Neural progenitor cell (in vitro differentiated cells): ENCODE results near the gene LAMA2. TPM values are rescaled to one million over a fixed set of nuclear protein-coding genes. Genes with fewer than 3 reads are reported as not detected.

ENCODE experiments used
- DNase-seq: peaks from one replicate; pipeline ENCODE4 v3.0.0-alpha.2; 2016; ENCODE audit warnings: low spot score
- H2AFZ ChIP-seq: fragments of 200-600 bp; sonication (generic); replicated peaks from 2 replicates; pipeline ENCODE4 v1.6.1; 2016; ENCODE audit warnings: antibody characterized with exemption
- H3F3A ChIP-seq: fragments of 200-600 bp; sonication (generic); 2 replicates; pipeline ENCODE4 v1.6.1; 2016; ENCODE audit warnings: antibody characterized with exemption, low read depth
- H3K27ac ChIP-seq: fragments of 200-600 bp; sonication (generic); 2 replicates; pipeline ENCODE4 v1.5.1; 2016; ENCODE audit warnings: mild to moderate bottlenecking
- H3K27me3 ChIP-seq: fragments of 200-600 bp; sonication (generic); 2 replicates; pipeline ENCODE4 v1.6.1; 2016; ENCODE audit warnings: mild to moderate bottlenecking, moderate library complexity
- H3K36me3 ChIP-seq: fragments of 200-600 bp; sonication (generic); 2 replicates; pipeline ENCODE4 v1.5.1; 2016
- H3K4me1 ChIP-seq: fragments of 200-600 bp; sonication (generic); 2 replicates; pipeline ENCODE4 v1.6.1; 2016; ENCODE audit warnings: mixed run types
- H3K4me2 ChIP-seq: fragments of 200-600 bp; sonication (generic); 2 replicates; pipeline ENCODE4 v1.6.1; 2016
- H3K4me3 ChIP-seq: fragments of 200-600 bp; sonication (generic); 2 replicates; pipeline ENCODE4 v1.5.1; 2016
- H3K79me2 ChIP-seq: fragments of 200-600 bp; sonication (generic); 2 replicates; pipeline ENCODE4 v1.6.1; 2016; ENCODE audit warnings: low read depth
- H3K9ac ChIP-seq: fragments of 200-600 bp; sonication (generic); 2 replicates; pipeline ENCODE4 v1.6.1; 2016
- H3K9me3 ChIP-seq: fragments of 200-600 bp; sonication (generic); 2 replicates; pipeline ENCODE4 v1.5.1; 2016; ENCODE audit warnings: low read depth
- H4K20me1 ChIP-seq: fragments of 200-600 bp; sonication (generic); 2 replicates; pipeline ENCODE4 v1.6.1; 2016; ENCODE audit warnings: low read depth
- H3K27ac Mint-ChIP-seq: 3 replicates; pipeline ENCODE4 v1.8.0; 2021; ENCODE audit warnings: mixed read lengths
- H3K27me3 Mint-ChIP-seq: 2 replicates; pipeline ENCODE4 v1.8.0; 2022; ENCODE audit warnings: low read depth, mild to moderate bottlenecking, inconsistent platforms, moderate library complexity, mixed read lengths; ENCODE audit not compliant: insufficient read depth
- H3K36me3 Mint-ChIP-seq: 3 replicates; pipeline ENCODE4 v1.8.0; 2021; ENCODE audit warnings: mixed read lengths
- H3K4me1 Mint-ChIP-seq: 3 replicates; pipeline ENCODE4 v1.8.0; 2021; ENCODE audit warnings: mixed read lengths
- H3K4me3 Mint-ChIP-seq: 3 replicates; pipeline ENCODE4 v1.8.0; 2021; ENCODE audit warnings: mild to moderate bottlenecking, moderate library complexity, mixed read lengths
- H3K9me3 Mint-ChIP-seq: 3 replicates; pipeline ENCODE4 v1.8.0; 2020; ENCODE audit warnings: mixed read lengths
- CTCF ChIP-seq: fragments of 200-600 bp; sonication (generic); IDR thresholded peaks from 2 replicates; pipeline ENCODE4 v1.5.1; 2017; ENCODE audit warnings: antibody characterized with exemption, mild to moderate bottlenecking
- EZH2 ChIP-seq: fragments of 200-600 bp; sonication (generic); IDR thresholded peaks from 2 replicates; pipeline ENCODE4 v1.6.1; 2017; ENCODE audit warnings: antibody characterized with exemption, mild to moderate bottlenecking, moderate library complexity
- EZH2phosphoT487 ChIP-seq: fragments of 200-600 bp; sonication (generic); IDR thresholded peaks from 2 replicates; pipeline ENCODE4 v1.6.1; 2017; ENCODE audit warnings: antibody characterized with exemption
- total RNA-seq: library from RNA; depleted of rRNA; stranded (reverse); fragments of >200 nt; gene quantifications from 2 replicates; pipeline ENCODE4 v1.2.3, GENCODE V29; 2015; ENCODE audit warnings: low replicate concordance

Gene LAMA2
- total RNA-seq, 1 donor from 2014 or later: 1.5 TPM

GRCh38 chr6:129269891-129270290, 387.0 kb downstream of the LAMA2 start:
- no peaks in the 10 kb centered on the region for H3K9me3 ChIP-seq
- H3K4me3 ChIP-seq: no peak overlapping the region
- H3K36me3 Mint-ChIP-seq: no peaks in the 10 kb centered on the region
- no peak overlapping the region for H3K4me3 Mint-ChIP-seq
- TF ChIP-seq EZH2 (no peak), CTCF (no peak), EZH2phosphoT487 (no peak)
- no peaks in the 10 kb centered on the region for H3F3A ChIP-seq
- no peaks in the 10 kb centered on the region for H3K27me3 ChIP-seq
- no peaks in the 10 kb centered on the region for H3K9me3 Mint-ChIP-seq
- H3K27ac Mint-ChIP-seq: no peak overlapping the region
- peaks cover 3% of the 10 kb centered on the region for H3K4me1 Mint-ChIP-seq
- no peaks in the 10 kb centered on the region for H3K27me3 Mint-ChIP-seq
- DNase-seq: no peak
- no peak overlapping the region for H3K9ac ChIP-seq
- no peak overlapping the region for H3K27ac ChIP-seq
- no peak overlapping the region for H2AFZ ChIP-seq
- no peaks in the 10 kb centered on the region for H4K20me1 ChIP-seq
- H3K36me3 ChIP-seq: no peaks in the 10 kb centered on the region
- H3K4me2 ChIP-seq: no peak overlapping the region
- no peaks in the 10 kb centered on the region for H3K4me1 ChIP-seq
- H3K79me2 ChIP-seq: no peaks in the 10 kb centered on the region

GRCh38 chr6:129270450-129270849, 387.5 kb downstream of the LAMA2 start:
- H3K79me2 ChIP-seq: no peaks in the 10 kb centered on the region
- no peaks in the 10 kb centered on the region for H3F3A ChIP-seq
- Mint-ChIP-seq H3K4me1 (peaks cover 3% of the 10 kb centered on the region), H3K4me3 (no peak overlapping the region), H3K27ac (no peak overlapping the region), H3K9me3 (no peaks in the 10 kb centered on the region), H3K36me3 (no peaks in the 10 kb centered on the region), H3K27me3 (no peaks in the 10 kb centered on the region)
- no peak for DNase-seq
- H3K36me3 ChIP-seq: no peaks in the 10 kb centered on the region
- no peak overlapping the region for H2AFZ ChIP-seq
- no peak overlapping the region for H3K27ac ChIP-seq
- no peaks in the 10 kb centered on the region for H3K9me3 ChIP-seq
- H3K4me3 ChIP-seq: no peak overlapping the region
- H3K27me3 ChIP-seq: no peaks in the 10 kb centered on the region
- no peak overlapping the region for H3K4me2 ChIP-seq
- no peaks in the 10 kb centered on the region for H4K20me1 ChIP-seq
- TF ChIP-seq EZH2: no peak
- TF ChIP-seq EZH2phosphoT487: no peak
- no peak for TF ChIP-seq CTCF
- no peak overlapping the region for H3K9ac ChIP-seq
- H3K4me1 ChIP-seq: no peaks in the 10 kb centered on the region

GRCh38 chr6:129273161-129273560, 390.2 kb downstream of the LAMA2 start:
- Mint-ChIP-seq H3K27me3 (no peaks in the 10 kb centered on the region), H3K4me3 (no peak overlapping the region), H3K36me3 (no peaks in the 10 kb centered on the region), H3K4me1 (peaks cover 3% of the 10 kb centered on the region), H3K27ac (no peak overlapping the region), H3K9me3 (no peaks in the 10 kb centered on the region)
- Histone ChIP-seq H3K79me2 (no peaks in the 10 kb centered on the region), H2AFZ (no peak overlapping the region), H3K9me3 (no peaks in the 10 kb centered on the region), H4K20me1 (no peaks in the 10 kb centered on the region), H3K4me1 (no peaks in the 10 kb centered on the region), H3K4me2 (no peak overlapping the region), H3K4me3 (no peak overlapping the region), H3K9ac (no peak overlapping the region), H3F3A (no peaks in the 10 kb centered on the region), H3K27me3 (no peaks in the 10 kb centered on the region), H3K27ac (no peak overlapping the region), H3K36me3 (no peaks in the 10 kb centered on the region)
- TF ChIP-seq EZH2 (no peak), EZH2phosphoT487 (no peak), CTCF (no peak)
- no peak for DNase-seq
